HG02938 (cell line): ENCODE data around the gene C1QL3.

Experiments
- ATAC-seq: cut with Tn5 transposase; IDR thresholded peaks from one replicate; pipeline ENCODE4 v1.9.1; 2021; ENCODE audit warnings: mild to moderate bottlenecking, moderate library complexity; ENCODE audit not compliant: unreplicated experiment

Gene C1QL3

GRCh38 chr10:16521311-16522016, at the start of gene C1QL3:
TSS of gene C1QL3 (minus strand) at chr10:16521879. CDS start at chr10:16521065, 814 bp downstream.
- peak; percentile 42 for ATAC-seq

- peak; percentile 96 for ATAC-seq
Observed at GRCh38 chr10:16570731-16571130, 49.1 kb upstream of the C1QL3 start.

- ATAC-seq, result no peak
Observed at GRCh38 chr10:16566202-16566805, 44.6 kb upstream of the C1QL3 start.

- ATAC-seq, result no peak
Observed at GRCh38 chr10:16565604-16566003, 43.9 kb upstream of the C1QL3 start.

- ATAC-seq, result no peak
Observed at GRCh38 chr10:16562891-16563290, 41.2 kb upstream of the C1QL3 start.

GRCh38 chr10:16559236-16559773, 37.6 kb upstream of the C1QL3 start:
- no peak for ATAC-seq

- ATAC-seq, result no peak
Observed at GRCh38 chr10:16547973-16548372, 26.3 kb upstream of the C1QL3 start.

- peak; percentile 56 for ATAC-seq
Observed at GRCh38 chr10:16545116-16545736, 23.5 kb upstream of the C1QL3 start.

- no peak for ATAC-seq
Observed at GRCh38 chr10:16544591-16544990, 22.9 kb upstream of the C1QL3 start.

GRCh38 chr10:16544099-16544498, 22.4 kb upstream of the C1QL3 start:
- ATAC-seq, result no peak

GRCh38 chr10:16536155-16536554, 14.5 kb upstream of the C1QL3 start:
- no peak for ATAC-seq

GRCh38 chr10:16529853-16530252, 8.2 kb upstream of the C1QL3 start:
- no peak for ATAC-seq

- ATAC-seq, result no peak
Observed at GRCh38 chr10:16527452-16527851, 5.8 kb upstream of the C1QL3 start.

- ATAC-seq, result peak; percentile 63
Observed at GRCh38 chr10:16520900-16521299, 779 bp downstream of the C1QL3 start.

GRCh38 chr10:16519908-16520861, 1.5 kb downstream of the C1QL3 start:
- ATAC-seq, result peak; percentile 26

GRCh38 chr10:16519250-16519907, 2.3 kb downstream of the C1QL3 start:
- ATAC-seq, result no peak

- no peak for ATAC-seq
Observed at GRCh38 chr10:16518822-16519221, 2.9 kb downstream of the C1QL3 start.

- no peak for ATAC-seq
Observed at GRCh38 chr10:16510843-16511242, 10.8 kb downstream of the C1QL3 start.

GRCh38 chr10:16509996-16510395, 11.7 kb downstream of the C1QL3 start:
- ATAC-seq, result no peak

GRCh38 chr10:16505161-16505560, 16.5 kb downstream of the C1QL3 start:
- no peak for ATAC-seq
